ENCODE data around the gene LMTK3. TPM values are rescaled to one million over a fixed set of nuclear protein-coding genes. Genes with fewer than 3 reads are reported as not detected.

Gene LMTK3
- total RNA-seq, 1 donor from 2014 or later = 12.7 TPM

- TF ChIP-seq CTCF (IDR thresholded peaks at IDR 0.05; ENCODE audit: unreplicated experiment) = no peak
- H3K36me3 Mint-ChIP-seq (ENCODE audit: insufficient read depth) = no peaks in the 10 kb centered on the region
- no peak overlapping the region for H3K4me3 Mint-ChIP-seq (ENCODE audit: low read depth)
- H3K9me3 Mint-ChIP-seq (ENCODE audit: low read depth) = no peaks in the 10 kb centered on the region
- no peak overlapping the region for H3K27ac Mint-ChIP-seq
- peaks cover 6% of the 10 kb centered on the region for H3K4me1 Mint-ChIP-seq (ENCODE audit: low read depth)
- DNase-seq (ENCODE audit: low spot score, unreplicated experiment) = peak; percentile 47
- peaks cover 15% of the 10 kb centered on the region for H3K27me3 Mint-ChIP-seq
Measured at GRCh38 chr19:48513289-48514122, 1.9 kb upstream of the LMTK3 start.

- peaks cover 6% of the 10 kb centered on the region for H3K4me1 Mint-ChIP-seq (ENCODE audit: low read depth)
- no peaks in the 10 kb centered on the region for H3K9me3 Mint-ChIP-seq (ENCODE audit: low read depth)
- H3K27ac Mint-ChIP-seq = no peak overlapping the region
- TF ChIP-seq CTCF (IDR thresholded peaks at IDR 0.05; ENCODE audit: unreplicated experiment) = no peak
- no peak overlapping the region for H3K4me3 Mint-ChIP-seq (ENCODE audit: low read depth)
- H3K27me3 Mint-ChIP-seq = peaks cover 22% of the 10 kb centered on the region
- no peak for DNase-seq (ENCODE audit: low spot score, unreplicated experiment)
- no peaks in the 10 kb centered on the region for H3K36me3 Mint-ChIP-seq (ENCODE audit: insufficient read depth)
Measured at GRCh38 chr19:48512504-48513288, 1.1 kb upstream of the LMTK3 start.

GRCh38 chr19:48511321-48511731, 309 bp downstream of the LMTK3 start:
- no peak for DNase-seq (ENCODE audit: low spot score, unreplicated experiment)
- Mint-ChIP-seq H3K4me3 (ENCODE audit: low read depth) (no peak overlapping the region), H3K36me3 (ENCODE audit: insufficient read depth) (no peaks in the 10 kb centered on the region), H3K9me3 (ENCODE audit: low read depth) (no peaks in the 10 kb centered on the region), H3K27me3 (peaks cover 24% of the 10 kb centered on the region), H3K4me1 (ENCODE audit: low read depth) (peaks cover 5% of the 10 kb centered on the region), H3K27ac (no peak overlapping the region)
- no peak for TF ChIP-seq CTCF (IDR thresholded peaks at IDR 0.05; ENCODE audit: unreplicated experiment)

- no peaks in the 10 kb centered on the region for H3K36me3 Mint-ChIP-seq (ENCODE audit: insufficient read depth)
- H3K9me3 Mint-ChIP-seq (ENCODE audit: low read depth) = no peaks in the 10 kb centered on the region
- TF ChIP-seq CTCF (IDR thresholded peaks at IDR 0.05; ENCODE audit: unreplicated experiment) = no peak
- H3K27me3 Mint-ChIP-seq = peaks cover 24% of the 10 kb centered on the region
- H3K4me3 Mint-ChIP-seq (ENCODE audit: low read depth) = peak overlapping the region; percentile 68
- peak; percentile 58 for DNase-seq (ENCODE audit: low spot score, unreplicated experiment)
- no peak overlapping the region for H3K27ac Mint-ChIP-seq
- peaks cover 5% of the 10 kb centered on the region for H3K4me1 Mint-ChIP-seq (ENCODE audit: low read depth)
Measured at GRCh38 chr19:48510421-48511268, 990 bp downstream of the LMTK3 start.
